ENCODE data around the gene FGF6. TPM values are rescaled to one million over a fixed set of nuclear protein-coding genes. Genes with fewer than 3 reads are reported as not detected.
"Not testable (repeated sequence)": the region's sequence is repeated elsewhere in the genome, so short reads cannot be mapped to it uniquely, and the experiment has no call there.

The FGF6 gene
- total RNA-seq, 1 donor, result not detected

DNA sequence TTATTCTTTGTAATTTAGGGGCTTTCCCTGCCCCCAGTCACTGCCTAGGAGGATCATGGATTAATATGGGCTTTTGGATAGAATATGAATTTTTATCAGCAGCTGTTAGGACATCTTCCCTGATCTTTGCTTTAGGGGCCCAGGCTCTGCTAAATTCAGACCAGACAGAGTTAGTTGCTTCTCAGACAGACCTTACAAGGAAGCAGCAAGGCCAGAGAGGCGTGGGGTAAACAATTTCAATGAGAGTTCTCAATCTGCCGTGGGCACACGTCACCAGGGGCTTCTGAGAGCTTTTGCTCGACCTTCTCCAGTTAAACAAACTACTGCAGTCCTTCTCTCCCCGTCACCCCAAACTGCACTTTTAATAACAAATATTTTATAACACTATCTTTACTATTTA, 27.7 kb downstream of the FGF6 start:
- peaks cover 18% of the 10 kb centered on the region for H3K27me3 ChIP-seq (ENCODE audit: insufficient read depth, low read length)
- peaks cover 4% of the 10 kb centered on the region for H3K4me1 ChIP-seq (ENCODE audit: insufficient read depth, low read length)
- no peak overlapping the region for H3K4me3 ChIP-seq (ENCODE audit: low read length)
- no peaks in the 10 kb centered on the region for H3K9me3 ChIP-seq (ENCODE audit: low read depth, low read length)

DNA sequence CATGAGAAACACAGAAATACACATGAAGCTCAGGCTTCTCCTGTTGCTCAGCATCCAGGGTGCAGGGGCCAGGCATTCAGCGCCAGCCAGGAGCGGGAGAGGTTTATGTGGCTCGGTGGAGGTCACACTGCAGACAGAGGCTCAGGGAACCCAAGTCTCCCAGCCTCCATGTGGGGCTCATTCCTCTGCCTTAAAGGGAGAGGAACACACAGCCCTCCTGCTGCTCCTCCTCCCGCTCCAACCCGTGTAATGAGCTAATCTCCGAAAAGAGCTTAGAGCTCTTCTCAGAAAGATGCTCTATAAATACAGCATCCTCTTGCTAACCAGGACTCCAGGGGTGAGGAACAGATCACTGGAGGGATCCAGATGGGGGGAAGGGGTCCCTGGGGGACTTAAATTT, 28.2 kb downstream of the FGF6 start:
- Histone ChIP-seq H3K27me3 (ENCODE audit: insufficient read depth, low read length) (peaks cover 18% of the 10 kb centered on the region), H3K9me3 (ENCODE audit: low read depth, low read length) (no peaks in the 10 kb centered on the region), H3K4me3 (ENCODE audit: low read length) (no peak overlapping the region), H3K4me1 (ENCODE audit: insufficient read depth, low read length) (peaks cover 4% of the 10 kb centered on the region)

DNA sequence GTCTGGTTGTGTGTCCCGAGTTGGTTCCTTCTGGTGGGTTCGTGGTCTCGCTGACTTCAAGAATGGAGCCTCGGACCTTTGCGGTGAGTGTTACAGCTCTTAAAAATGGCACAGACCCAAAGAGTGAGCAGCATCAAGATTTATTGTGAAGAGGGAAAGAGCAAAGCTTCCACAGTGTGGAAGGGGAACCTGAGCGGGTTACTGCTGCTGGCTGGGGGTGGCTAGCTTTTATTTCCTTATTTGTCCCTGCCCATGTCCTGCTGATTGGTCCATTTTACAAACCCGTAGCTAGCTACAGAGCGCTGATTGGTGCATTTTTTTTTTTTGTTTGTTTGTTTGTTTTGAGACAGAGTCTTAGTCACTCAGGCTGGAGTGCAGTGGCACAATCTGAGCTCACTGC, 29.3 kb downstream of the FGF6 start:
- Histone ChIP-seq H3K4me1 (ENCODE audit: insufficient read depth, low read length) (peaks cover 4% of the 10 kb centered on the region), H3K4me3 (ENCODE audit: low read length) (no peak overlapping the region), H3K9me3 (ENCODE audit: low read depth, low read length) (no peaks in the 10 kb centered on the region), H3K27me3 (ENCODE audit: insufficient read depth, low read length) (peaks cover 18% of the 10 kb centered on the region)

DNA sequence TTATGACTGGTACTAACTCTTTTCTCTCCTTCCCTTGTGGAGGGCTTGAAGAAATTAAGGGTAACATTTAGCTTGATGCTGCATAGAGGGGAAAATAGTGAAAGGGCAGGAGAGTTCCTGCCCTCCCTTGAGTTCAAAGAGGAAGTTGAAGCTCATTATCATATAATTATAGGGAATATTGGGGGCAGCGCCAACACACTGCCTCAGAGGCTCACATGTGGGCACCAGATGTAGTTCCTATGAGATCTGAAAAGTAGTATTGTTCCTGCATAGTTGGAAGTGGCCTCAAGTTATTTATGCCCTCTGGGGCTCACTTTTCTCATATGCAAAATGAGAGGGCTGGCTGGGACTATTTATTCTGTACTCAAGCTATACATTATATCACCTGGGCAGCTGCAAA, 33.1 kb downstream of the FGF6 start:
- Histone ChIP-seq H3K4me1 (ENCODE audit: insufficient read depth, low read length) (peaks cover 4% of the 10 kb centered on the region), H3K27me3 (ENCODE audit: insufficient read depth, low read length) (peaks cover 18% of the 10 kb centered on the region), H3K9me3 (ENCODE audit: low read depth, low read length) (no peaks in the 10 kb centered on the region), H3K4me3 (ENCODE audit: low read length) (no peak overlapping the region)

DNA sequence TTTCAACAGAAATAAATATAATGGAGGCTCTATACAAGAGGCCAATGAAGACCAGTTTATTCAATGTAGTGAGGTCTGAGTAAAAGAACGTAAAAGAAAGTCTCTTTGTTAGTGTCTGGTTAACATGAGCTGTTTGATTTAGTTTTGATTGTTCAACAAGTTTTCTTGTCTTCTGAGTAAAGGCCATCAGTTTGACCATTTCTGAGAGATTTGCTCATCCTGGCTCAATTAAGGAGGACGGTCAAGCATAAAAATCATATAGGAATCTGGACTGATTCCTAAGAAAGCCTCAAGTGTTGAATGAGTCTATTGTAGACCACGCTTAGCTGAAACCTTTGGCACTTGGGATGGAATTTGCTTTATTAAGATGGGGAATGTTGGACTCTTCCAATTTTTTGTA, 33.6 kb downstream of the FGF6 start:
- peaks cover 4% of the 10 kb centered on the region for H3K4me1 ChIP-seq (ENCODE audit: insufficient read depth, low read length)
- H3K9me3 ChIP-seq (ENCODE audit: low read depth, low read length), result no peaks in the 10 kb centered on the region
- H3K27me3 ChIP-seq (ENCODE audit: insufficient read depth, low read length), result peaks cover 17% of the 10 kb centered on the region
- no peak overlapping the region for H3K4me3 ChIP-seq (ENCODE audit: low read length)

DNA sequence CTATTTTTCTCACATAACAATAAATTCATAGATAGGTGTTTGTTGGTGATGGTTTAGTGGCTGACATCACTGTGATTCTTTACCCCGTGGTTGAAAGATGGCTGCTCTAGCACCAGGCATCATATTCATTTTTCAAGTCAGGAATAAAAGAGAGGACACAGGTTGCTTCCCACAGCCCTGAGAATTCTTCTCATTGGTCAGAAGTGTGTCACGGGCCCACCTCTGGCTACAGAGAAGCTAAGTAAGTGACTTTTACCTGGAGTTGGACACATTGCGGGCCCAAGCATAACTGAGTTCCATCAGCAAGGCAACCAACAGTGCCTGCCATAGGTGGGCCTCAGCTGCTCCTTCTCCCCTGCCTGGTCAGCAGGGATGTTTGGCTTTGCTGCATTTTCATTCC, 38.5 kb downstream of the FGF6 start:
- H3K4me3 ChIP-seq (ENCODE audit: low read length), result no peak overlapping the region
- no peaks in the 10 kb centered on the region for H3K27me3 ChIP-seq (ENCODE audit: insufficient read depth, low read length)
- H3K9me3 ChIP-seq (ENCODE audit: low read depth, low read length), result no peaks in the 10 kb centered on the region
- no peaks in the 10 kb centered on the region for H3K4me1 ChIP-seq (ENCODE audit: insufficient read depth, low read length)

DNA sequence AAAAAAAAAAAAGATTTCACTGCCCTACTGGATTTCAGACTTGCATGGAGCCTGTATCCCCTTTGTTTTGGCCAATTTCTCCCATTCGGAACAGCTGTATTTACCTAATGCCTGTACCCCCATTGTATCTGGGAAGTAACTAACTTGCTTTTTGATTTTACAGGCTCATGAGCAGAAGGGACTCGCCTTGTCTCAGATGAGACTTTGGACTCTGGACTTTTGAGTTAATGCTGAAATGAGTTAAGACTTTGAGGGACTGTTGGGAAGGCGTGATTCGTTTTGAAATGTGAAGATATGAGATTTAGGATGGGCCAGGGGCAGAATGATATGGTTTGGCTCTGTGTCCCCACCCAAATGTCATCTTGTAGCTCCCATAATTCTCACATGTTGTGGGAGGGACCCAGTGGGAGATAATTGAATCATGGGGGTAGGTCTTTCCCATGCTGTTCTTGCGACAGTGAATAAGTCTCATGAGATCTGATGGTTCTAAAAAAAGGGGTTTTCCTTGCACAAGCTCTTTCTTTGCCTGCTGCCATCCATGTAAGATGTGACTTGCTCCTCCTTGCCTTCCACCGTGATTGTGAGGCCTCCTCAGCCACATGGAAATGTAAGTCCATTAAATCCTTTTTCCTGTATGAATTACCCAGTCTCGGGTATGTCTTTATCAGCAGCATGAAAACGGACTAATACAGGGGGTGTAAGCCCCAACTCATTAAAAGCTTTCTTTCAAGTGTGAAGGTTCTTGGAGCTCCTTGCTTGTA, 40.6 kb downstream of the FGF6 start:
- H3K9me3 ChIP-seq (ENCODE audit: low read depth, low read length); H3K4me1 ChIP-seq (ENCODE audit: insufficient read depth, low read length); H3K27me3 ChIP-seq (ENCODE audit: insufficient read depth, low read length); H3K4me3 ChIP-seq (ENCODE audit: low read length): not testable (repeated sequence)

DNA sequence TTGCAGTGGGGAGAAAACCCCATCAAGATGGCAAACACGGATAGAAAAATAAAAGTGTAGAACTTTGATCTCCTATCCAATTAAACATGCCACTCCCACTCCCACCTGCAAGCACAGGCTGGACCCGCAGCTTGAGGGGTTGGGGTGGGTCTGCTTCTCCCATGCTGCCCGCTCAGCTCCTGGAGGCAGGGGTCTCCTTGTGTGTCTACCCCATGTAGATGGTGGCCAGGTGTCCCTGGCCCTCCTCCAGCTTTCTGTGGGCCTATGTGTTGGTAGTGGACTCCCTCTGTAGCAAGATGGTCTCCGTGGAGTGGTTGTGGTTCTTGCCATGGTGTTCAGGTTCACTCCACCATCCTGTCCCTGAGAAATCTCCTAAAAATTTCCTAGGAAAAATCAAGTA, 42.6 kb downstream of the FGF6 start:
- no peak overlapping the region for H3K4me3 ChIP-seq (ENCODE audit: low read length)
- H3K4me1 ChIP-seq (ENCODE audit: insufficient read depth, low read length), result no peaks in the 10 kb centered on the region
- no peaks in the 10 kb centered on the region for H3K27me3 ChIP-seq (ENCODE audit: insufficient read depth, low read length)
- no peaks in the 10 kb centered on the region for H3K9me3 ChIP-seq (ENCODE audit: low read depth, low read length)

DNA sequence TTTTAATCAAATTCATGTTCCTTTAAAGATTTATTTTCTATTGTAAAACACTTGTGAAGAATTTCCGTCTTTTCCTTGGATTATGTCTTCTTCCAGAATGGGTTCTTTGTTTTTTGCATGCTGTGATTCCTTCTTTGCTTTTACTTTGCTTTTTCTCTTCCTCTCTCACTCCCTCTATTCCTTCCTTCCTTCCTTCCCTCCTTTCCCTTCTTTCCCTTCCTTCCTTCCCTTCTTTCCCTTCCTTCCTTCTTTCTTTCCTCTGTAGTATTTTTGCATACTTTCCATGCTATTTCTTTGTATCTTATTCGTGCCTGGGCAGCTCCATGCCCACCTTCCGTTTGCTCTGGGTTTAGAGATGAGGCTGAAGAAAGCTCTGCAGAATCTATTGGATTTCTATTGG, 44.5 kb downstream of the FGF6 start:
- Histone ChIP-seq H3K4me1 (ENCODE audit: insufficient read depth, low read length) (no peaks in the 10 kb centered on the region), H3K27me3 (ENCODE audit: insufficient read depth, low read length) (no peaks in the 10 kb centered on the region), H3K4me3 (ENCODE audit: low read length) (no peak overlapping the region), H3K9me3 (ENCODE audit: low read depth, low read length) (no peaks in the 10 kb centered on the region)

DNA sequence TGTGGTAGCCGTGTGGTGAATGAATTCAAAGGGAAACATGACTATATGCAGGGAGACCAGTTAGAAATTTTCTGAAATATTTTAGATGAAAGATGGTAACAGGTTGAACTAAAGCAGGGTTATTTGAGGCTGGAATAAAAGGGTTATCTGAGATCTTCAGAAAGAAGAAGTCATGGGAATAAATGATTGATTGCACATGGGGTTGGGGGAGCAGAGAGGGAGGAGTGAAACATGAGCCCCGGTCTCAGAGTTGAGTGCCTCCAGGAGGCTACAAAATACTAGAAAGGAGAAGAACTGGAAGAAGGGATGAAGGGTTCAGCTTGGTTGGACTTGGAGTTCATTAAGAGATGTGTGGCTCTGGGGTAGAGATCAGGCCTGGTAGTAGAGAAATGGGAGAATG, 49.8 kb downstream of the FGF6 start:
- H3K27me3 ChIP-seq (ENCODE audit: insufficient read depth, low read length), result peaks cover 3% of the 10 kb centered on the region
- no peaks in the 10 kb centered on the region for H3K4me1 ChIP-seq (ENCODE audit: insufficient read depth, low read length)
- H3K9me3 ChIP-seq (ENCODE audit: low read depth, low read length), result no peaks in the 10 kb centered on the region
- H3K4me3 ChIP-seq (ENCODE audit: low read length), result no peak overlapping the region

DNA sequence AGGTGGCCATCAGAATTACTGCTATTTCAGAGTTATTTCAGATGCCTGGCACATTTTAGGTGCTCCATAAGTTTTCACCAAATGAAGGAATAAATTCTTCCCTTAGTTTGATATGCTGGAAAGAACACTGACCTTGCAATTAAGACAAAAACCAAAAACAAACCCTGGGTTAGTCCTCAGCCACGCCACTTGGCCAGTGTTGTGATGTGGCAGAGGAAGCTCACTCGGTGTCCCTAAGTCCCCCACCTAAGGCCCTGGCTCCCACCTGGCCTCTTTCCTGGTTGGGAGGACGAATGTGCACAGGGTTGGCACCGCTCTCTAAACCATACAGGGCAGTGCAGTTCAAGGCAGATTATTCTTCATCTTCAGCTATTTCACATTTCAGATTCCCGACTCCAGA, 52.4 kb downstream of the FGF6 start:
- no peaks in the 10 kb centered on the region for H3K9me3 ChIP-seq (ENCODE audit: low read depth, low read length)
- no peaks in the 10 kb centered on the region for H3K4me1 ChIP-seq (ENCODE audit: insufficient read depth, low read length)
- peaks cover 3% of the 10 kb centered on the region for H3K27me3 ChIP-seq (ENCODE audit: insufficient read depth, low read length)
- no peak overlapping the region for H3K4me3 ChIP-seq (ENCODE audit: low read length)

DNA sequence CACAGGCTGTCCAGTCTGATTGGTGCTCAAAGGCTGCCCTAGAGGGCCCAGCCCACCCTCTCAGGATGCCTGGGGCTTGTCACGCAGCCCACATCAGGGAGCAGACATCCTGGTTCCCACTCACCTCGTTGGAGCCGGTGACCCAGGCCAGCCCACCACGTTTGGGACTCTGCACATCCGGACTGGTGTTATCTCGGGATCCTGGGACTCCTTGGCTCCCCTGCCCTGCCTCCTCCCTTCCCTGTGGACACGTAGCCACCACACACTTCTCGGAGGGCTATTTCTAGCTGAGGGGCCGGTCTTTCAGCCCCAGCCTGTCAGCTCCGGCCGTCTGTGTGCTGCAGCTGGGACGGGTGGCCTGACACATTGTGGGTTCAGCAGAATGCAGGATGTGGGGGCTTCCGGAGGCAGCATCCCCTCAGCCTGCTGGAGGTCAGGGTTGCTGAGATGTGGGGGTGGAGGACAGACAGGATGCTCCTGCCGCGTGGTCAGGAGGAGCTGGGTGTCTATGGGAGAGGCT, 53.3 kb downstream of the FGF6 start:
- H3K4me3 ChIP-seq (ENCODE audit: low read length), result no peak overlapping the region
- no peaks in the 10 kb centered on the region for H3K4me1 ChIP-seq (ENCODE audit: insufficient read depth, low read length)
- H3K27me3 ChIP-seq (ENCODE audit: insufficient read depth, low read length), result peaks cover 3% of the 10 kb centered on the region
- H3K9me3 ChIP-seq (ENCODE audit: low read depth, low read length), result no peaks in the 10 kb centered on the region

DNA sequence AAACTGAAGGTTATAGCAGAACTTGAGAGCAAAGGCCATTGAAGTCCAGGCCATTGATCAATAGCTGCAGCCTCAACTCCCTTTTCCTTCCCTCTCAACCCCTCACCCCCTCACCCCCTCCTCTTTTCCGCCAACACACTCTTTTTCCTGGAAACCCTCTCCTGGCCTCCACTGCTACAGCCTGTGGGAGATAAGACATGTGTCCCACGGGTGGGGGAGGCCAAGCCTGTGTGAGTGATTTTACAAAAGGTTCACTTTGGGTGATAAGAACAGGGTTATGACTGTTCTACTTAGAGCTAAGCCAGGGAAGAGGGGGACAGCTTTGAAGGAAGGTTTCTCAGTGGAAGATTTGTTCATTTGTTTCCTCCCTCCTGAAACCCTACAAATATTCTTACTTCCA, 57.0 kb downstream of the FGF6 start:
- no peak overlapping the region for H3K4me3 ChIP-seq (ENCODE audit: low read length)
- no peaks in the 10 kb centered on the region for H3K4me1 ChIP-seq (ENCODE audit: insufficient read depth, low read length)
- H3K27me3 ChIP-seq (ENCODE audit: insufficient read depth, low read length), result no peaks in the 10 kb centered on the region
- no peaks in the 10 kb centered on the region for H3K9me3 ChIP-seq (ENCODE audit: low read depth, low read length)

DNA sequence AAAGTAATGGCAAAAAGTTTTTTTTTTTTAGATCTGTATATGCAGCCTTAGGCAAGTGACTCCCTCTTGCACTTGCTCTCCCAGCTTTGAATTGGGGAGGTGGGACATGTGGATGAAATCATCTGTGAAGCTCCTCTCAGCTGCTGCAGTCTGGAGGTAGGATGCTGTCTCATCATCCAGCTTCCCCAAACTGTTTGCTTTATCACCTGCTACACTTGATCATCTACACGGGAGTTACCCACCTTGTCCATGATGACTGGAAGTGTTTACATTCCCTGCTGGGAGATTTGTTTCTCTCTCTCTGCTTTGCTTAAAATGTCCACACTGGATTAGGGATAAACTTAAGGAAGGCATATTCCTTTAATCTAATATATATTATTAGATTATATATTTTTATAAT, 57.6 kb downstream of the FGF6 start:
- Histone ChIP-seq H3K4me3 (ENCODE audit: low read length) (no peak overlapping the region), H3K9me3 (ENCODE audit: low read depth, low read length) (no peaks in the 10 kb centered on the region), H3K4me1 (ENCODE audit: insufficient read depth, low read length) (no peaks in the 10 kb centered on the region), H3K27me3 (ENCODE audit: insufficient read depth, low read length) (no peaks in the 10 kb centered on the region)

DNA sequence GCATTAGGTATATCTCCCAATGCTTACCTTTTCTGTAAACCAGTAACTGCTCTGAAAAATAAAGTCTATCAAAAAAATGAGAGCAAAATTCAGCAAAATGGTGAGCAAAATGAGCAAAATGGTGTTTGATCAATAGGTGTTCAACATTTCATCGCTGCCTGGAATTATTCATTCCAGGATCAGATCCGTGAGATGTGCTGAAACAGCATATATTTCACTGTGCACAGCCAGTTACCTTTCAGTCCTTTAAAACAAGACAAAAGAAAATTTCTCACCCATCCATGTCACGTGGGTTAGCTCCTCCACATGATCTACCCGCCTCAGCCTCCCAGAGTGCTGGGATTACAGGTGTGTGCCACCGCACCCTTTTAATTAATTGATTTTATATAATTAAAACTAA, 58.0 kb downstream of the FGF6 start:
- Histone ChIP-seq H3K4me3 (ENCODE audit: low read length) (no peak overlapping the region), H3K27me3 (ENCODE audit: insufficient read depth, low read length) (no peaks in the 10 kb centered on the region), H3K9me3 (ENCODE audit: low read depth, low read length) (no peaks in the 10 kb centered on the region), H3K4me1 (ENCODE audit: insufficient read depth, low read length) (no peaks in the 10 kb centered on the region)

DNA sequence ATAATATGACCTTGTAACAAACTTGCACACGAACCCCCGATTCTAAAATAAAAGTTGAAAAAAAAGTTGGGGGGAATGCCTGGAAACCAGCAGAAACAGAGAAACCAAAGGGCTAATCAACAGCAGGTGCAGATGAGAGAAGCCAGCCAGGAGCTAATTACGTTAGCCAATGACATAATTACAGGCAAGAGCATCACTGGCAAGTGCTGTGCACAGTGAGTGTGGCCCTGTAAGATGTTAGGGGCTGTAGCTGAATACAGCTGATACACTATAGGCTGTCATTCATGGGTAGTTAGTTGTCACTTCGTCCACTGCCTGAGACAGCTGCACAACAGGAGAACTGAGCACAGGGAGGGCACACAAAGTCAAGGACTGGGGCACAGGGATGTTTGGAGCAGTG, 58.8 kb downstream of the FGF6 start:
- H3K4me1 ChIP-seq (ENCODE audit: insufficient read depth, low read length), result no peaks in the 10 kb centered on the region
- no peak overlapping the region for H3K4me3 ChIP-seq (ENCODE audit: low read length)
- H3K9me3 ChIP-seq (ENCODE audit: low read depth, low read length), result no peaks in the 10 kb centered on the region
- no peaks in the 10 kb centered on the region for H3K27me3 ChIP-seq (ENCODE audit: insufficient read depth, low read length)
